Mesothelial cell of epicardium (in vitro differentiated cells): ENCODE results near the gene DCUN1D5. TPM values are rescaled to one million over a fixed set of nuclear protein-coding genes. Genes with fewer than 3 reads are reported as not detected.

ENCODE experiments used
- DNase-seq, 2 experiments: peaks; one replicate each; pipeline ENCODE4 v3.0.0; 2021; ENCODE audit warnings: low spot score in 2 of 2; ENCODE audit not compliant: unreplicated experiment in 2 of 2
- H3K27ac Mint-ChIP-seq: 2 replicates; pipeline ENCODE4 v1.8.0; 2021; ENCODE audit warnings: mixed read lengths
- H3K27me3 Mint-ChIP-seq: 2 replicates; pipeline ENCODE4 v1.8.0; 2021; ENCODE audit warnings: low read depth, mixed read lengths
- H3K36me3 Mint-ChIP-seq: 2 replicates; pipeline ENCODE4 v1.8.0; 2021; ENCODE audit warnings: mixed read lengths
- H3K4me1 Mint-ChIP-seq: 2 replicates; pipeline ENCODE4 v1.8.0; 2021; ENCODE audit warnings: mixed read lengths
- H3K4me3 Mint-ChIP-seq: 2 replicates; pipeline ENCODE4 v1.8.0; 2021; ENCODE audit warnings: mild to moderate bottlenecking, moderate library complexity, mixed read lengths
- H3K9me3 Mint-ChIP-seq: 2 replicates; pipeline ENCODE4 v1.8.0; 2021; ENCODE audit warnings: mixed read lengths
- total RNA-seq: library from RNA; stranded (reverse); gene quantifications from 3 replicates; pipeline ENCODE4 v1.2.1, GENCODE V29; 2021
- TF ChIP-seq, protein P1 (sequence below): fragments of 200-600 bp; sonication (generic); IDR thresholded peaks from one replicate; pipeline ENCODE4 v1.5.0; 2021; ENCODE audit warnings: antibody characterized with exemption; ENCODE audit not compliant: unreplicated experiment

DCUN1D5 gene
- total RNA-seq, 1 donor from 2014 or later = 33.2 TPM

DNA sequence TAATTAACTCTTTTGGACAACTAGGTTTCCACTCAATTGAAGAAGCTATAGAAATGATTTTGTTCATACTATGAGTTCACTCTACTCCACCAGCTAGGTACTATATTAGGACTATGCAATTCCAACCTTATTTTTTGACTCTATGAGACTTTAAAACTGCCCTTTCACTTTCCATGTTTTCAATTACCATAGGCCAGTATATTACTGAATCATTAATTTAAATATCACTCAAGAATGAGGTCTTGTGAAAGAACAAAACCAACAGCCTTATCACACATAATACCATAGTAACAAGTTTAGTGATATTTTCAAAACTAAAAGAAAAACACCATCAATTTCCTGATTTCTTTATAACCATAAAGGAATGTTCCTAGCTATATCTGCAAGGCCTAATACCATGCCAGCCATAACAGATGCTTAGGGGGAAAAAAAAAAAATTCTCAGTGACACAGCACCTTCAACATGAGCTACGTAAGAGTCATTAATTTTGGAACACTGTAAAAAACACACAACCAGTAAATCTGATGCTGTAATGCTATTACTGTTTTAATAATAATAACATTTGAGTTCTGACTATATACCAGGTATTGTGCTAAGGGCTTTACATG, 6.1 kb downstream of the DCUN1D5 start:
- Mint-ChIP-seq H3K36me3 (peaks cover 3% of the 10 kb centered on the region), H3K9me3 (no peaks in the 10 kb centered on the region), H3K4me3 (no peak overlapping the region), H3K4me1 (peaks cover 24% of the 10 kb centered on the region), H3K27me3 (no peaks in the 10 kb centered on the region), H3K27ac (peak overlapping the region; percentile 37)
- no peak for DNase-seq
- TF ChIP-seq, protein P1, sequence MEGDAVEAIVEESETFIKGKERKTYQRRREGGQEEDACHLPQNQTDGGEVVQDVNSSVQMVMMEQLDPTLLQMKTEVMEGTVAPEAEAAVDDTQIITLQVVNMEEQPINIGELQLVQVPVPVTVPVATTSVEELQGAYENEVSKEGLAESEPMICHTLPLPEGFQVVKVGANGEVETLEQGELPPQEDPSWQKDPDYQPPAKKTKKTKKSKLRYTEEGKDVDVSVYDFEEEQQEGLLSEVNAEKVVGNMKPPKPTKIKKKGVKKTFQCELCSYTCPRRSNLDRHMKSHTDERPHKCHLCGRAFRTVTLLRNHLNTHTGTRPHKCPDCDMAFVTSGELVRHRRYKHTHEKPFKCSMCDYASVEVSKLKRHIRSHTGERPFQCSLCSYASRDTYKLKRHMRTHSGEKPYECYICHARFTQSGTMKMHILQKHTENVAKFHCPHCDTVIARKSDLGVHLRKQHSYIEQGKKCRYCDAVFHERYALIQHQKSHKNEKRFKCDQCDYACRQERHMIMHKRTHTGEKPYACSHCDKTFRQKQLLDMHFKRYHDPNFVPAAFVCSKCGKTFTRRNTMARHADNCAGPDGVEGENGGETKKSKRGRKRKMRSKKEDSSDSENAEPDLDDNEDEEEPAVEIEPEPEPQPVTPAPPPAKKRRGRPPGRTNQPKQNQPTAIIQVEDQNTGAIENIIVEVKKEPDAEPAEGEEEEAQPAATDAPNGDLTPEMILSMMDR = no peak

DNA sequence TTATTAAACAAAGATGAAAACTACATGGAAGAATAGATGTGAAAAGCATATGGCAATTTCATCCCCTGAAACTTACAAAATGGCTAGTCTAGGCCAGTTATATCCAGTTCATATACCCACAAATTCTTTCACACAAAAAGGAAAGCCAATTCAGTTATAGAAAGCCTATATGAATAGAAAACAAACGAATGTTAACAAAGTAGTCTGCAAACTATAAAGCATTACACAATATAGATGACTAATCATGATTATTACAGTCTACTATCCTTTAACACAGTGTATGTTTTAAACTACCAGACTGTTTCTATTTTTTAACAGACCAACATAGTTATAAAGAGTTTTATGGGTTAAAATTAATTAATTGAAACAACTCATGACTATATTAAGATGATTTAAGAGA, 12.1 kb downstream of the DCUN1D5 start:
- Mint-ChIP-seq H3K27me3 (no peaks in the 10 kb centered on the region), H3K4me1 (no peaks in the 10 kb centered on the region), H3K36me3 (peaks cover 36% of the 10 kb centered on the region), H3K9me3 (no peaks in the 10 kb centered on the region), H3K27ac (no peak overlapping the region), H3K4me3 (no peak overlapping the region)
- no peak for DNase-seq
- TF ChIP-seq, protein P1 = no peak

DNA sequence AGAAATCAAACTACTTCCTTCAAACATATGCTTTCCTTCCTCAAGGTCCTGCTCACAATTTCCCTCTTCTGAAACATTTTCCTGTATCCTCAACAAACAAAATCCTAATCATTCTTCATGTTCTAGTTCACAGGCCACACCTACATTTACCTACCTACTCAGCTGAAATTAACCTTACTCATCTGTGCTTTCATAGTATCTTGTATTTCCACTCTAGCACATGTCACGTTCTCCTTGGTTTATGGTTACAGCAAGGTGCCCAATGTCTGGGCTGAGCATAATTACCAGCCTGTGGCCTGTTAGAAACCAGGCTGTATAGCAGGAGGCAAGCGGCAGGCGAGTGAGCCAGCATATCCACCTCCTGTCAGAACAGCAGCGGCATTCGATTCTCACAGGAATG, 13.2 kb downstream of the DCUN1D5 start:
- Mint-ChIP-seq H3K4me1 (no peaks in the 10 kb centered on the region), H3K9me3 (no peaks in the 10 kb centered on the region), H3K27me3 (no peaks in the 10 kb centered on the region), H3K4me3 (no peak overlapping the region), H3K36me3 (peaks cover 48% of the 10 kb centered on the region), H3K27ac (no peak overlapping the region)
- TF ChIP-seq, protein P1 = no peak
- DNase-seq = no peak

DNA sequence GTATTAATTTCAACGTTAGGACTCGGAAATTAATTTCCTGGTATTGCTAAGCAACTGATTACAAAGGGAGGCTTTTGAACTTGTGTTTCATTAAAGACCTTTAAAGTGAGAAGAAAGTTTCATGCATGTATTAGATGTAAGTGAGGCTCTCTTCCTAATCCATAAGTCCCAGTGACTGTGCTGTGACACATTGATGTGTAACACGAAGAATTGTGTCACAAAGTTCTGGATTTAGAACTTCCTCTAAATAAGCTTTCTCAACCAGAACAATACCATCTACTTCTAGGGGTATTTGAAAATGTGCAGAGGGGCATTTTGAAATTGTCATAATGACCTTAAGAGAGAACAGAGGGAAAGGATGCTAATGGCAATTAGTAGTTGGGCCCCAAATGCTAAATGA, 14.4 kb downstream of the DCUN1D5 start:
- H3K4me1 Mint-ChIP-seq = no peaks in the 10 kb centered on the region
- DNase-seq = no peak
- no peaks in the 10 kb centered on the region for H3K9me3 Mint-ChIP-seq
- no peak overlapping the region for H3K27ac Mint-ChIP-seq
- no peak overlapping the region for H3K4me3 Mint-ChIP-seq
- no peaks in the 10 kb centered on the region for H3K27me3 Mint-ChIP-seq
- H3K36me3 Mint-ChIP-seq = peaks cover 53% of the 10 kb centered on the region
- TF ChIP-seq, protein P1 = no peak

DNA sequence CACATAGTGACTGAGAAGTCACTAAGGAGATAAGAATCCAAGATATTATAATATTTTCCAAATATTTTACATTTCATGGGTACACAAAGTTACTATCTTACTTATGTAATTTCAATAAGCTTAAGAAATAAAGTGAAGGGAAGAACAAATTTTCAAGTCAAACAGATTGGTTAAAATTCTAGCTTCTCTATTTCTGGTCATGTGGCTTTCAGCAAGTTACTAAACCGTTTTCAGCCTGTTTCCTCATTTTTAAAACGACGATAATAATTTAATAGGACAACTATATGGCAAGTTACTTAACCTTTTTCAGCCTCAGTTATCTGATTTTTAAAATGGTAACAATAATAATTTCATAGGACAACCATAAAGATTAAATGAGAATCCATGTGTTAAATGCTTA, 15.6 kb downstream of the DCUN1D5 start:
- no peaks in the 10 kb centered on the region for H3K9me3 Mint-ChIP-seq
- H3K36me3 Mint-ChIP-seq = peaks cover 57% of the 10 kb centered on the region
- TF ChIP-seq, protein P1 = no peak
- H3K27me3 Mint-ChIP-seq = no peaks in the 10 kb centered on the region
- H3K4me1 Mint-ChIP-seq = no peaks in the 10 kb centered on the region
- no peak overlapping the region for H3K4me3 Mint-ChIP-seq
- DNase-seq = no peak
- no peak overlapping the region for H3K27ac Mint-ChIP-seq

DNA sequence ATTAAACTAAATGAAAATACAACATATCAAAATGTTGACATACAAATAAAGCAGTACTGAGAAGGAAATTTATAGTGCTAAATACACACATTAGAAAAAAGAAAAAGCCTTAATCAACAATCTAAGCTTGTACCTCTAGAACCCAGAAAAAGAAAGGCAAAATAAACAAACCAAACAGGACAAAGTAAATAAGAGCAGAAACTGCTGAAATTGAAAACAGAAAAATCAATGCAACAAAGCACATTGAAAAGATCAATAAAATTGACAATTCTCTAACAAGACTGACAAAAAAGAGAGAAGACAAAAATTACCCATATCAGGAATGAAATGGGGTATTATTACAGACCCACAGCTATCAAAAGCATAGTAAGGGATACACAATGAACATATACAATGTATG, 21.0 kb downstream of the DCUN1D5 start:
- Mint-ChIP-seq H3K27ac (no peak overlapping the region), H3K27me3 (no peaks in the 10 kb centered on the region), H3K36me3 (peaks cover 57% of the 10 kb centered on the region), H3K4me3 (no peak overlapping the region), H3K4me1 (no peaks in the 10 kb centered on the region), H3K9me3 (peaks cover 8% of the 10 kb centered on the region)
- TF ChIP-seq, protein P1 = no peak
- DNase-seq = no peak
